Gastrocnemius medialis (tissue), 4 donors: ENCODE results near the gene HINT2. TPM values are rescaled to one million over a fixed set of nuclear protein-coding genes. Genes with fewer than 3 reads are reported as not detected.

Experiments used
- ATAC-seq, 2 donors: fragments of 150-250 bp; one replicate each; pipeline ENCODE4 v1.9.1; 2016
- DNase-seq, 2 donors: peaks; one replicate each; pipeline ENCODE4 v3.0.0-alpha.2; 2019
- H3K27ac ChIP-seq, 4 donors: fragments of 200-600 bp; sonication (generic); 1 replicate in 1 of 4; 2 replicates in 3 of 4; pipeline ENCODE4 v1.5.1; 2016 to 2018; ENCODE audit warnings: mild to moderate bottlenecking in 2 of 4, moderate library complexity in 1 of 4
- H3K27me3 ChIP-seq, 3 donors: fragments of 200-600 bp; sonication (generic) in 2 of 3; 1 replicate in 1 of 3; 2 replicates in 2 of 3; pipeline versions ENCODE4 v1.5.1 to v1.6.0; 2016 to 2019; ENCODE audit warnings: mild to moderate bottlenecking in 1 of 3, moderate library complexity in 1 of 3
- H3K36me3 ChIP-seq, 2 donors: fragments of 200-600 bp; sonication (generic) in 1 of 2; one replicate each; pipeline ENCODE4 v1.5.1; 2017 to 2018
- H3K4me1 ChIP-seq, 2 donors: fragments of 200-600 bp; sonication (generic) in 1 of 2; one replicate each; pipeline ENCODE4 v1.5.1; 2016 to 2017; ENCODE audit warnings: mild to moderate bottlenecking in 2 of 2
- H3K4me3 ChIP-seq, 4 donors: fragments of 200-600 bp; sonication (generic) in 3 of 4; 1 replicate in 1 of 4; 2 replicates in 3 of 4; pipeline ENCODE4 v1.5.1; 2016 to 2019; ENCODE audit warnings: mild to moderate bottlenecking in 2 of 4
- H3K9me3 ChIP-seq, 3 donors: fragments of 200-600 bp; sonication (generic) in 2 of 3; 1 replicate in 1 of 3; 2 replicates in 2 of 3; pipeline ENCODE4 v1.5.1; 2016 to 2019
- POLR2A ChIP-seq, 2 donors: fragments of 450-650 bp; IDR thresholded peaks; one replicate each; pipeline ENCODE4 v1.6.1; 2017; ENCODE audit warnings: antibody characterized with exemption in 2 of 2, mild to moderate bottlenecking in 2 of 2, moderate library complexity in 2 of 2
- in situ Hi-C, 4 donors: fragments of 200-750 bp; cut with MboI; loops; one replicate each; pipeline versions ENCODE4 v1.15.0 to v1.8.0; 2017; ENCODE audit warnings: low sequenced_read_pairs in 4 of 4
- intact Hi-C: fragments of 100-400 bp; cut with DNase I; formaldehyde crosslinking; loops from one replicate; pipeline ENCODE4 v1.15.1; 2023; ENCODE audit warnings: low total_unique reads
- total RNA-seq, 4 donors: library from RNA; depleted of rRNA; stranded (reverse); fragments of >200 nt; gene quantifications; one replicate each; pipeline versions ENCODE4 v1.1.0 to v1.2.3, GENCODE V29; 2016
- TF ChIP-seq, protein P1 (sequence below), 5 experiments: fragments of 450-650 bp in 3 of 5; fragments of 200-600 bp in 2 of 5; sonication (generic) in 2 of 5; IDR thresholded peaks in 4 of 5; conservative IDR thresholded peaks in 1 of 5; 1 replicate in 4 of 5; 2 replicates in 1 of 5; pipeline ENCODE4 v1.5.1; 2016 to 2019; ENCODE audit warnings: antibody characterized with exemption in 5 of 5, mild to moderate bottlenecking in 3 of 5, moderate library complexity in 3 of 5

Gene HINT2
- total RNA-seq, 4 donors from 2014 or later: 4.5 to 26.7 (median 22.0) TPM

DNA sequence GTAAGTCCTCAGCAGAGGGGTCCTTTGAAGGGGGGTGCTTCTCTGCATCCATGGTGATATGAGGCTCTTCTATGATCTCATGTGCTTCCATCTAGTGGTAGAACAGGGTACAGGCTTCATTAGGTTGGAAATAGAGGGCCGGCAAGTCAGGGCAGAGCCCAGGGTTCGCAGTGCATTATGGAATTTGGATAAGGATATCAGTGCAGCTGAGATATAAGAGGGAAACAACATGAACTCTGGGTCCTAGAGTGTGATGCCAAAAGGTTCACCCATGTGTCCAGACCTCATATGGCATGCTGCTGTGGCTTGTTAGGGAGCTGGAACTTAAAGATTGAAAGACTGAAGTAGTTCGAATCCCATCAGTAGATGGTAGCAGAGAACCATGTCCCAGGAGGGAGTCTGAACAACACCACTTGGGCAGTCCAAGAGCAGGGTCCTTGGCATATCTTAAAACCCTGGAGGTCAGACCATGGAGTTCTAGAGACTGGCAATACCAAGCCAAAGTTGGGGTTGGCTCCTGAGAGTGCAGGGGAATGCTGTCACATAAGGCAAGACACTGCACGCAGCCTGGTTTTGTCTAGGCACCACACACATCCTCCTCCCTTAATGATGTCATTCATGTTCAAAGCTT, 11.3 kb upstream of the HINT2 start:
- H3K36me3 ChIP-seq: no peaks in the 10 kb centered on the region
- intact Hi-C loops (loop anchor here (1.0 to 5.0 kb wide), 2 partner anchors 36 to 56 kb away; no protein-coding TSS in a partner anchor), in situ Hi-C loops (no loop called here)
- H3K4me1 ChIP-seq: peaks cover 13 to 23% of the 10 kb centered on the region in 2 donors
- H3K27ac ChIP-seq: no peak overlapping the region
- H3K27me3 ChIP-seq: no peaks in the 10 kb centered on the region
- ATAC-seq (peak; percentile 27 to 46), DNase-seq (no peak)
- TF ChIP-seq POLR2A (IDR thresholded peaks at IDR 0.05): no peak
- TF ChIP-seq, protein P1, sequence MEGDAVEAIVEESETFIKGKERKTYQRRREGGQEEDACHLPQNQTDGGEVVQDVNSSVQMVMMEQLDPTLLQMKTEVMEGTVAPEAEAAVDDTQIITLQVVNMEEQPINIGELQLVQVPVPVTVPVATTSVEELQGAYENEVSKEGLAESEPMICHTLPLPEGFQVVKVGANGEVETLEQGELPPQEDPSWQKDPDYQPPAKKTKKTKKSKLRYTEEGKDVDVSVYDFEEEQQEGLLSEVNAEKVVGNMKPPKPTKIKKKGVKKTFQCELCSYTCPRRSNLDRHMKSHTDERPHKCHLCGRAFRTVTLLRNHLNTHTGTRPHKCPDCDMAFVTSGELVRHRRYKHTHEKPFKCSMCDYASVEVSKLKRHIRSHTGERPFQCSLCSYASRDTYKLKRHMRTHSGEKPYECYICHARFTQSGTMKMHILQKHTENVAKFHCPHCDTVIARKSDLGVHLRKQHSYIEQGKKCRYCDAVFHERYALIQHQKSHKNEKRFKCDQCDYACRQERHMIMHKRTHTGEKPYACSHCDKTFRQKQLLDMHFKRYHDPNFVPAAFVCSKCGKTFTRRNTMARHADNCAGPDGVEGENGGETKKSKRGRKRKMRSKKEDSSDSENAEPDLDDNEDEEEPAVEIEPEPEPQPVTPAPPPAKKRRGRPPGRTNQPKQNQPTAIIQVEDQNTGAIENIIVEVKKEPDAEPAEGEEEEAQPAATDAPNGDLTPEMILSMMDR (IDR thresholded peaks at IDR 0.05 in 4 of 5, conservative IDR thresholded peaks at IDR 0.05 in 1 of 5): peak; percentile 52 to 80 (median 77)
- no peaks in the 10 kb centered on the region for H3K9me3 ChIP-seq
- H3K4me3 ChIP-seq: no peak overlapping the region

DNA sequence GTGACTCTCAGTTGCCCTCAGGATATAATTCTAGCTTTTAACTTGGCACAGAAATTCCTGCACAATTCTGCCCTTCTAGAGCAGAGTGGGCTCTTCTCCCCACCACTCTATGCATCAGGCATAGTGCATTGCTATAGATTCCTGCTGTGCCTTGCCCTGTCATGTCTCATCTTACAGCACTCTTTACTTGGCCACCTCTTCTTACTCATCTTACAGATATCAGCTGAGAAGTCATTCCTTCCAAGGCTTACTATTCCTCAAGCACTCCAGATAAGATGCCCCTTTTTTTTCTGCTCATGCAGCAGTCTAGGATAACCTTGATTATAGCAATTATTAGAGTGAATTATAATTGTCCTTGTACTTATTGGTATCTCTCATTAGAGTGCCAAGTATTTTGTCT, 8.1 kb upstream of the HINT2 start:
- TF ChIP-seq, protein P1 (IDR thresholded peaks at IDR 0.05 in 4 of 5, conservative IDR thresholded peaks at IDR 0.05 in 1 of 5): no peak
- TF ChIP-seq POLR2A (IDR thresholded peaks at IDR 0.05): no peak
- DNase-seq (no peak), ATAC-seq (no peak)
- Histone ChIP-seq H3K27ac (no peak overlapping the region), H3K4me3 (no peak overlapping the region), H3K9me3 (no peaks in the 10 kb centered on the region), H3K27me3 (no peaks in the 10 kb centered on the region), H3K36me3 (no peaks in the 10 kb centered on the region), H3K4me1 (no peaks in the 10 kb centered on the region)
- intact Hi-C loops: no loop called here
- in situ Hi-C loops: no loop called here

DNA sequence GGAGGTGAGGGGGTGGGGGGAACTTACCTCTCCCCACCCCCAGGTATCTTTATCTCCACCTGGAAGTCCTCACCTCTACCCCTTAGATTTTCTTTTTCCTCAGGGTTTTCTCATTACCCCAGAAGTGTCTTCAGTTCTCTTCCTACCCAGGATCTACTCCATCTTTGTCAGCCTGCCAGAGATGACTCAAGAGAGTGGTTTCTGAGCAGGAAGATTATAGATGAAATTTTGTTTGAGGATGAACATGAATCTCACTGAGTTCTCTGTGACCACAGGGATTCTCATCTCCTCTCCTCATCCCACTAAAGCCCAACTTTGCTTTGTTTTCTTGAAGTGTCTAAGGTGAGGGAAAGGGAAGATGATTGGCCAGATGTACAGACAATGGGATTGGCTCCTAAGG, 5.2 kb upstream of the HINT2 start:
- DNase-seq: no peak
- H3K4me1 ChIP-seq: no peaks in the 10 kb centered on the region
- no peak for ATAC-seq
- H3K27ac ChIP-seq: no peak overlapping the region
- H3K9me3 ChIP-seq: no peaks in the 10 kb centered on the region
- H3K36me3 ChIP-seq: no peaks in the 10 kb centered on the region
- no peak for TF ChIP-seq POLR2A (IDR thresholded peaks at IDR 0.05)
- TF ChIP-seq, protein P1 (IDR thresholded peaks at IDR 0.05 in 4 of 5, conservative IDR thresholded peaks at IDR 0.05 in 1 of 5): no peak
- intact Hi-C loops: no loop called here
- H3K27me3 ChIP-seq: no peaks in the 10 kb centered on the region
- in situ Hi-C loops: no loop called here
- no peak overlapping the region for H3K4me3 ChIP-seq

DNA sequence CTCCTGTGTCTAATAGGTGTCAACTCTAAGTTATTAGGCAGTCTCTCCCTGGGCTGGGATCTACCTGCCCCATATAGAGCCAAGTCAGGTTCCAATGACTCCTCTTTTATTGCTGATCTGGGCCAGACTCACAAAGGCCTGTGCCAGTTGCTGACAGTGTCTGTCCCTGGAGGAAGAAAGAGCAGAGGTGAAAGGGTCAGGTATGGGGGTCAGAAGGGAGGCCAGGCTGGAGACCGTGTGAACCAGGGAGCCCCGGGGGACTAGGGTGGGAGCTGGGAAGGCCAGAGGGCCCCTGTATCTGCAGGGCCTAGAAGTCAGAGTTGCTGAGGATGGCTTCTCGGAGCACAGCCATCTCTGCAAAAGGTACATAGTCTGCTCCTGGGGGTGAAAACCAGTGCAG, 3.5 kb upstream of the HINT2 start:
- ATAC-seq: no peak

More for the DNA sequence above, 3.5 kb upstream of the HINT2 start:
- Histone ChIP-seq H3K36me3 (no peaks in the 10 kb centered on the region), H3K9me3 (no peaks in the 10 kb centered on the region), H3K4me3 (no peak overlapping the region), H3K4me1 (peaks cover 11 to 12% of the 10 kb centered on the region in 2 donors), H3K27ac (no peak overlapping the region), H3K27me3 (no peaks in the 10 kb centered on the region)
- intact Hi-C loops: loop anchor here (10.0 kb wide), 2 partner anchors 704 to 824 kb away; partner anchors contain the start of gene ATOSB
- DNase-seq: no peak
- in situ Hi-C loops: no loop called here
- no peak for TF ChIP-seq POLR2A (IDR thresholded peaks at IDR 0.05)
- TF ChIP-seq, protein P1 (IDR thresholded peaks at IDR 0.05 in 4 of 5, conservative IDR thresholded peaks at IDR 0.05 in 1 of 5): no peak
